ENCODE data around the gene FGF1. TPM values are rescaled to one million over a fixed set of nuclear protein-coding genes. Genes with fewer than 3 reads are reported as not detected.
A peak's percentile ranks its signal among the peaks of the same experiment; 100 is the strongest.
"Not testable (repeated sequence)": the region's sequence is repeated elsewhere in the genome, so short reads cannot be mapped to it uniquely, and the experiment has no call there.

FGF1 gene
- total RNA-seq, 1 donor from 2014 or later = 0.98 TPM

- DNase-seq (ENCODE audit: low spot score) = no peak
Observed at GRCh38 chr5:142671266-142671665, 14.6 kb downstream of the FGF1 start.

GRCh38 chr5:142670804-142671203 lies 15.1 kb downstream of the FGF1 start:
- DNase-seq (ENCODE audit: low spot score) = no peak

- no peak for DNase-seq (ENCODE audit: low spot score)
Observed at GRCh38 chr5:142669477-142669876, 16.4 kb downstream of the FGF1 start.

- DNase-seq (ENCODE audit: low spot score) = no peak
Observed at GRCh38 chr5:142668336-142668735, 17.6 kb downstream of the FGF1 start.

GRCh38 chr5:142667831-142668230 lies 18.1 kb downstream of the FGF1 start:
- no peak for DNase-seq (ENCODE audit: low spot score)

- no peak for DNase-seq (ENCODE audit: low spot score)
Observed at GRCh38 chr5:142664636-142665035, 21.3 kb downstream of the FGF1 start.

- no peak for DNase-seq (ENCODE audit: low spot score)
Observed at GRCh38 chr5:142664067-142664466, 21.8 kb downstream of the FGF1 start.

- DNase-seq (ENCODE audit: low spot score) = no peak
Observed at GRCh38 chr5:142663246-142663645, 22.6 kb downstream of the FGF1 start.

GRCh38 chr5:142661957-142662356 lies 23.9 kb downstream of the FGF1 start:
- no peak for DNase-seq (ENCODE audit: low spot score)

GRCh38 chr5:142661143-142661542 lies 24.7 kb downstream of the FGF1 start:
- no peak for DNase-seq (ENCODE audit: low spot score)

- DNase-seq (ENCODE audit: low spot score) = no peak
Observed at GRCh38 chr5:142660731-142661130, 25.2 kb downstream of the FGF1 start.

- no peak for DNase-seq (ENCODE audit: low spot score)
Observed at GRCh38 chr5:142660196-142660595, 25.7 kb downstream of the FGF1 start.

GRCh38 chr5:142659405-142659804 lies 26.5 kb downstream of the FGF1 start:
- no peak for DNase-seq (ENCODE audit: low spot score)

- DNase-seq (ENCODE audit: low spot score) = no peak
Observed at GRCh38 chr5:142658278-142658677, 27.6 kb downstream of the FGF1 start.

GRCh38 chr5:142657446-142657845 lies 28.4 kb downstream of the FGF1 start:
- no peak for DNase-seq (ENCODE audit: low spot score)

GRCh38 chr5:142655339-142656267 lies 30.3 kb downstream of the FGF1 start:
- DNase-seq (ENCODE audit: low spot score) = peak; percentile 84

- no peak for DNase-seq (ENCODE audit: low spot score)
Observed at GRCh38 chr5:142654578-142655058, 31.3 kb downstream of the FGF1 start.

- no peak for DNase-seq (ENCODE audit: low spot score)
Observed at GRCh38 chr5:142653321-142653720, 32.6 kb downstream of the FGF1 start.

- no peak for DNase-seq (ENCODE audit: low spot score)
Observed at GRCh38 chr5:142652563-142652962, 33.3 kb downstream of the FGF1 start.

GRCh38 chr5:142650881-142651280 lies 35.0 kb downstream of the FGF1 start:
- DNase-seq (ENCODE audit: low spot score) = no peak

- DNase-seq (ENCODE audit: low spot score) = no peak
Observed at GRCh38 chr5:142650060-142650459, 35.8 kb downstream of the FGF1 start.

GRCh38 chr5:142648108-142648507 lies 37.8 kb downstream of the FGF1 start:
- DNase-seq (ENCODE audit: low spot score) = not testable (repeated sequence)

- DNase-seq (ENCODE audit: low spot score) = no peak
Observed at GRCh38 chr5:142645456-142645855, 40.4 kb downstream of the FGF1 start.
